Epithelial cell of esophagus (primary cell): ENCODE results near the gene AMPD3.

ENCODE experiments used
- DNase-seq: peaks from one replicate; pipeline ENCODE4 v3.0.0; 2010; ENCODE audit warnings: low read depth
- H3K4me3 ChIP-seq: 2 replicates; pipeline ENCODE4 v1.5.1; 2011; ENCODE audit warnings: mild to moderate bottlenecking, low read length, control low read depth
- TF ChIP-seq, protein P1 (sequence below): IDR thresholded peaks from 2 replicates; pipeline ENCODE4 v1.5.1; 2011; ENCODE audit warnings: low read depth, mild to moderate bottlenecking, low read length, control low read depth, inconsistent platforms; ENCODE audit not compliant: insufficient read depth; ENCODE audit errors: missing control alignments

AMPD3 gene

DNA sequence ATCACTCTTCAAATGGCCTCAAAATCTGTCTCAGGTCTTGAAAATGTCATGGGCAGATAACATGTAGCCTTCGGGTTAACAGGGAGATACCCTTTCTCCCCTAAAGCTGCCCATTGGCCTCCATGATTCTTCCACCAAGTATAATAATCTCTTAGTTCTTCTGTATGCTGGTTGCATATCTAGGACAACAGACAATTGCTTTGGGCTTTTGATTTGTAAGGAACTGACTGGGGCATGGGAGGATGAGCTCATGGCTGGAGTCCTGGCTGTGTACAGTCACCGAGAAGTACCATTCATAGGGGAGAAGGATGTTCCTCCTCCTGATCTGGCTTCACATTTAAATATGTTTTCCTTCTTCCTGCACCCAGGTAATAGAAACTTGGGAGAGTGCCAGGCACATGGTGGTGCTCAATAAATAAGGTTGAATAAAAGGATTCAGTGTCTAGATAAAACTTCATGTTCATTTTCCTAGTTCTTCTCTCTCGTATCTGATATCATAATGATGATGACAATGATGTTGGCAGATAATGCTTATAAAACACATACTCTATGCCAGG is 2.8 kb upstream of the AMPD3 start:
- no peak overlapping the region for H3K4me3 ChIP-seq
- DNase-seq: peak; percentile 74
- TF ChIP-seq, protein P1, sequence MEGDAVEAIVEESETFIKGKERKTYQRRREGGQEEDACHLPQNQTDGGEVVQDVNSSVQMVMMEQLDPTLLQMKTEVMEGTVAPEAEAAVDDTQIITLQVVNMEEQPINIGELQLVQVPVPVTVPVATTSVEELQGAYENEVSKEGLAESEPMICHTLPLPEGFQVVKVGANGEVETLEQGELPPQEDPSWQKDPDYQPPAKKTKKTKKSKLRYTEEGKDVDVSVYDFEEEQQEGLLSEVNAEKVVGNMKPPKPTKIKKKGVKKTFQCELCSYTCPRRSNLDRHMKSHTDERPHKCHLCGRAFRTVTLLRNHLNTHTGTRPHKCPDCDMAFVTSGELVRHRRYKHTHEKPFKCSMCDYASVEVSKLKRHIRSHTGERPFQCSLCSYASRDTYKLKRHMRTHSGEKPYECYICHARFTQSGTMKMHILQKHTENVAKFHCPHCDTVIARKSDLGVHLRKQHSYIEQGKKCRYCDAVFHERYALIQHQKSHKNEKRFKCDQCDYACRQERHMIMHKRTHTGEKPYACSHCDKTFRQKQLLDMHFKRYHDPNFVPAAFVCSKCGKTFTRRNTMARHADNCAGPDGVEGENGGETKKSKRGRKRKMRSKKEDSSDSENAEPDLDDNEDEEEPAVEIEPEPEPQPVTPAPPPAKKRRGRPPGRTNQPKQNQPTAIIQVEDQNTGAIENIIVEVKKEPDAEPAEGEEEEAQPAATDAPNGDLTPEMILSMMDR: no peak

DNA sequence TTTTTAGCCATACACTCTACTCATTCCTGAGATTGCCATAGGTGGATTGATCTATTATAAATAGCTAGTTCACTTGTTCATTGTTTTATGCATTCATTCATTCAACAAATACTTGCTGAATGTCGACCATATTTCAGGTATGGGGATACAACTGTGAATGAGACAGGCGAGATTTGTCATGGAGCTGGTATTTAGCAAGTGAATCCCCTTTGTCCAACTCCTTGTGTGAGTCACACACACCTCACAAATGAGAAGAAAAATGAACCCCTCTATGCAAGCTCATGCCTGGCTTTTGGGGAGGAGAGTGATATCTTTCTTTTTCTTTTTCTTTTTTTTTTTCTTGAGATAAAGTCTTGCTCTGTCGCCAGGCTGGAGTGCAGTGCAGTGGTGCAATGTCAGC is 1.8 kb upstream of the AMPD3 start:
- H3K4me3 ChIP-seq: no peak overlapping the region
- TF ChIP-seq, protein P1: no peak
- peak; percentile 83 for DNase-seq

DNA sequence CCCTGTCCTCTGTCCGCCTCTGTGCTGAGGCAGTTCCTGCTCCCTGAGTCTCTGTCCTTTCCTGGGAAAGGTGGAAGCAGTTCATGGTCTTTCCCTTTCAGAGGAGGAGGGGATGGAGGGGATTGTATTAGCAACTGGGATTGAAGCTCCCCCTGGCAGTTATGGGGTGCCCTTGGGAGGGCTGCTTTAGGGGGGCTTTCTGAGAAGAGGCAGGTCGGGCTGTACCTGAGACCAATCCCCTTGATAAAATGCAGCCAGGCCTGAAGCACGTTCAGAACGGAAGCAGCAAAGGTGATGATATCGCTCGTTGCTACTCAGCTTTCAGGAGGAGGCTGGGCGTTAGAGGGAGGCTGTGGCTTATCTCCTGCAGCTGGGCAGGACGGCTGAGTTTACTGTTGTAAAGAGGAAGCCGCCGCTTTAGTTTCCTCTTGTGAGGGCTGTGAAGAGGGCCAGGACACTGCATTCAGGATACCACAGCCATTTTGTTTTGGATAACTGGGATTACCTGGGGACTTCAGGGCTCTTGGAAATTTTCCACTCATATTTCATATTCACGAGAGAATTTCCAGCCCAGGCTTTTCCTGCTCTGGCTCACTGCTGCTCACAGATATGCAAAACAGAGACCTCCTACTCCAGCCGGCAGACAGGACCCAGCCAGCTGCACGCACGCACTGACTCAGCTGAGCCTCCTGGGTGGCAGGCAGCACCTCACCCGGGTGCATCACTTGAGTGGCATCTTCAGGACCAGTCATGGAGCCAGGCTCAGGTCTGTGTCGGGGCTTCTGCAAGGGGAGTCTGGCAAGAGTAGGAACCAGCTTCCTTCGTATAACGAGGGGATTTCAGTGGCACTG is 798 bp downstream of the AMPD3 start:
- peak; percentile 94 for DNase-seq
- TF ChIP-seq, protein P1: no peak
- peak overlapping the region; percentile 45 for H3K4me3 ChIP-seq

DNA sequence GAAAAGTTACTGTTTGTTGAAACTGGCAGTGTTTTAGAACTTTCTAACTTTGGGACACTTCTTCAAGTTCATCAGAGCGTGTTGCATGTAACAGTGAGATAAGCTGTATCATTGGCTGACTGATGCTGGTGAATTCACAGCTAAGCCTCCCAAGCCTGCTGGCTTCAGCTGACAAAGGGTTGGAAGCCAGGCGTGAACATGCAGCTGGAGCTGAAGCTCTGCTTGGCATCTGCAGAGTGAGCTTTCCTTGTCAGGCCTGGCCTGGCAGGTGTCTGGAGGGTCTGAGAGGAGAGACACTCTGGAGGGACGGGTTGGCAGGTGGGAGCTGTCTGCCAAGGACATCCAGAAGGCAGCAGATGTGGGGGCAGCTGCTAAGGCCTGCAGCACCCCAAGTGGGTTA is 1.5 kb downstream of the AMPD3 start:
- H3K4me3 ChIP-seq: peak overlapping the region; percentile 45
- DNase-seq: no peak
- TF ChIP-seq, protein P1: no peak

DNA sequence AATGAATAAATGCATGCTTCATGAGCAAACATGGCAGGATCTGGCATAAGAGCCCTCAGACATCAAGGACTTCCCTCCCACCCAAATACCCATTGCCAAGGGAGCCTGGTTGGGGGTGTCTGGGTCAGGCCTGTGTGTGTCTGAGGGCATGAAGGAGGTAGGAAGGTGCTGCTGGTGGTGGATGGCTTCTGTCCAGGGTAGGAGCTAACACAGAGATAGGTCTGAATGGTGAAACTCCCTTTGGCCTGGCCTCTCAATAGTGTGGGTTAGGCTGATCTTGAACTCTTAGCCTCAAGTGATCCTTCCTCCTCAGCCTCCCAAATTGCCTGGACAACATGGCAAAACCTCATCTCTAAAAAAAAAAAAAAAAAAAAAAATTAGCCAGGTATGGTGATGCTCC is 2.8 kb downstream of the AMPD3 start:
- no peak overlapping the region for H3K4me3 ChIP-seq
- no peak for DNase-seq
- TF ChIP-seq, protein P1: no peak

DNA sequence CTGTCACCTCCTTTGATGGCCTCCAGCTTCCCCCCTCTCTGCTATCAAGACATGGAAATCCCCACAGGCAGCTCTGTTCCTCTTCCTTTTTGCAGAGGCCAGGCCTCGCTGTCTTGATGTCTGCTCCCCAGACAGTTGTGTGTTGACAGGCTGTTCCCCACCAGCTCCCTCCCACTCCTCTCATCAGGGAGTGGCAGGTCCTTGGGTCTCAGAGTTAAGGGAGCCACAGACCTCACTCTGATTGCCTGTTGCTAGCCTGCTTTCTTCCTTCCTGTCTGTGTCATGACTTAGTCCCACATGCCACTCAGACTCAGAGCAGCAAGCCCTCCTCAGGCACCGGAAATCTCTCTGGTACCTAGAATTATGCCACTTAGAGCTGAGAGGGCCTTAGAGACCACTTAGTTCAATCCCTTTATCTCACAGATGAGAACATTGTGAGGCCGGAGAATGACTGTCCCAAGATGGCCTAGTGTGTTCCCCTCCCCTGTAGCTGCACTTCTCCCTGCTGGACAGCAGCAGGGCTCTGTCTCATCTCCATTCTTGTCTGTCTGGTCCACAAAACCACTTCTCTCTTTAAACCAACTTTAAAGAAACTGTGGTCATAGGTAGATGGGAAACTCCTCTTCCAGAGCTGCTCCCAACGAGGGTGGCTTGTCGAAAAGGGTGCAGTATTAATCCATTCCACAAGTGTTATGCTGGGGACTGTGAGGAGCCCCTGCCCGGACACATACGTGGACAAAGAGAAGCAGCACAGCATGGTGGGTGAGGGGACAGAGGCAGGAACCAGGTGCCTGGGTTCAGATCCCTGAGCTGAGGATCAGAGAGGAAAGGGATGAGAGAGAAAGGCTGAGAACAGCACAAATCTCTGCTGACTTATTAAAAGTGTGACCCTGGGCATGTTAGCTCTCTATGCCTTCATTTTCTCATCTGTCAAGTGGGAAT is 4.2 kb downstream of the AMPD3 start:
- TF ChIP-seq, protein P1: no peak
- DNase-seq: no peak
- H3K4me3 ChIP-seq: no peak overlapping the region
